Ovary (tissue), 3 donors: Measurements from ENCODE around the gene SLC25A41.

ENCODE experiments used
- EP300 ChIP-seq: sonication (generic); formaldehyde crosslinking; IDR thresholded peaks from one replicate; pipeline ENCODE4 v1.6.1; 2017; ENCODE audit warnings: antibody characterized with exemption
- POLR2A ChIP-seq: fragments of 450-650 bp; IDR thresholded peaks from one replicate; pipeline ENCODE4 v1.6.1; 2017; ENCODE audit warnings: antibody characterized with exemption, mild to moderate bottlenecking, moderate library complexity
- TF ChIP-seq, protein P1 (sequence below), 3 donors: fragments of 450-650 bp in 2 of 3; fragments of 200-600 bp in 1 of 3; IDR thresholded peaks; one replicate each; pipeline versions ENCODE4 v1.5.1 to v1.8.0; 2016 to 2022; ENCODE audit warnings: antibody characterized with exemption in 3 of 3, mild to moderate bottlenecking in 1 of 3
- donor health status: DM: no; HTN: no; CAD: no.

DNA sequence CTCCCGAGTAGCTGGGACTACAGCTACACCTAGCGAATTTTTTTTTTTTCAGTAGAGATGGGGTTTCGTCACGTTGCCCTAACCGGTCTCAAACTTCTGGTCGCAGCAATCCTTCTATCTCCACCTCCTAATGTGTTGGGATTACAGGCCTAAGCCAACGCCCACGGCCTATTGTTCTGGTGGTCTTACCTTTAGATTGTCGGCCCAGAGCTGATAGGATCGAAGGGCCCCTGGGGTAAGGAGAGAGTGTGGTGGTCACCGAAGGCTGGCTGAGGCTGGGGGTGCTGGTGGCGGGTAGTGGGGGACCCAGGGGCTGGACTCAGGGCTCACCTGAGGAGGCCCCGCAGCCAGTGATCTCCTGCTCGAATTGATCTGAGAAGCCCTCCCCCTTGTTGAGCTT, 37.5 kb upstream of the SLC25A41 start:
- TF ChIP-seq EP300 = no peak
- TF ChIP-seq POLR2A = no peak
- TF ChIP-seq, protein P1, sequence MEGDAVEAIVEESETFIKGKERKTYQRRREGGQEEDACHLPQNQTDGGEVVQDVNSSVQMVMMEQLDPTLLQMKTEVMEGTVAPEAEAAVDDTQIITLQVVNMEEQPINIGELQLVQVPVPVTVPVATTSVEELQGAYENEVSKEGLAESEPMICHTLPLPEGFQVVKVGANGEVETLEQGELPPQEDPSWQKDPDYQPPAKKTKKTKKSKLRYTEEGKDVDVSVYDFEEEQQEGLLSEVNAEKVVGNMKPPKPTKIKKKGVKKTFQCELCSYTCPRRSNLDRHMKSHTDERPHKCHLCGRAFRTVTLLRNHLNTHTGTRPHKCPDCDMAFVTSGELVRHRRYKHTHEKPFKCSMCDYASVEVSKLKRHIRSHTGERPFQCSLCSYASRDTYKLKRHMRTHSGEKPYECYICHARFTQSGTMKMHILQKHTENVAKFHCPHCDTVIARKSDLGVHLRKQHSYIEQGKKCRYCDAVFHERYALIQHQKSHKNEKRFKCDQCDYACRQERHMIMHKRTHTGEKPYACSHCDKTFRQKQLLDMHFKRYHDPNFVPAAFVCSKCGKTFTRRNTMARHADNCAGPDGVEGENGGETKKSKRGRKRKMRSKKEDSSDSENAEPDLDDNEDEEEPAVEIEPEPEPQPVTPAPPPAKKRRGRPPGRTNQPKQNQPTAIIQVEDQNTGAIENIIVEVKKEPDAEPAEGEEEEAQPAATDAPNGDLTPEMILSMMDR (IDR thresholded peaks at IDR 0.05) = no peak
